SK-N-SH (cell line): Measurements from ENCODE around the gene MARCHF3.

ENCODE experiments used
- CTCF ChIP-seq: fragments of 200-600 bp; sonication (generic); IDR thresholded peaks from 2 replicates; pipeline ENCODE4 v1.6.1; 2017; ENCODE audit warnings: antibody characterized with exemption, mild to moderate bottlenecking, moderate library complexity
- EP300 ChIP-seq, 2 experiments: IDR thresholded peaks; 2 replicates each; pipeline versions ENCODE4 v1.4.0 to v1.6.1; 2012; ENCODE audit warnings: borderline replicate concordance in 1 of 2, low read depth in 1 of 2, low read length in 1 of 2
- EZH2phosphoT487 ChIP-seq: fragments of 200-600 bp; sonication (generic); IDR thresholded peaks from 2 replicates; pipeline ENCODE4 v1.6.1; 2017; ENCODE audit warnings: low read depth, mixed run types, mild to moderate bottlenecking, antibody characterized with exemption, moderate library complexity, borderline replicate concordance
- GATA2 ChIP-seq: sonication (generic); formaldehyde crosslinking; IDR thresholded peaks from 2 replicates; pipeline ENCODE4 v1.5.0; 2020; ENCODE audit warnings: mild to moderate bottlenecking, missing genetic modification reagents
- MXI1 ChIP-seq: IDR thresholded peaks from 2 replicates; pipeline ENCODE4 v1.6.1; 2012; ENCODE audit warnings: mild to moderate bottlenecking, low read depth, low read length, improper control_type of control experiment
- NFIC ChIP-seq: IDR thresholded peaks from 2 replicates; pipeline ENCODE4 v1.4.0; 2012; ENCODE audit warnings: borderline replicate concordance
- POLR2AphosphoS5 ChIP-seq: IDR thresholded peaks from 2 replicates; pipeline ENCODE4 v1.6.1; 2012; ENCODE audit warnings: low read depth, low read length
- TAF1 ChIP-seq: IDR thresholded peaks from 2 replicates; pipeline ENCODE4 v1.6.1; 2012; ENCODE audit warnings: low read depth, mild to moderate bottlenecking, low read length, moderate library complexity, borderline replicate concordance
- YY1 ChIP-seq: IDR thresholded peaks from 2 replicates; pipeline ENCODE4 v1.4.0; 2012; ENCODE audit warnings: low read depth, mild to moderate bottlenecking
- ZBTB33 ChIP-seq: IDR thresholded peaks from 2 replicates; pipeline ENCODE4 v1.4.0; 2012; ENCODE audit warnings: low read depth, borderline replicate concordance

- TF ChIP-seq EP300 (IDR thresholded peaks at IDR 0.05; ENCODE audit: borderline replicate concordance in 1 of 2, low read depth in 1 of 2, low read length in 1 of 2): no peak
- TF ChIP-seq CTCF: no peak
- TF ChIP-seq ZBTB33: no peak
- TF ChIP-seq YY1: no peak
- no peak for TF ChIP-seq EZH2phosphoT487
- no peak for TF ChIP-seq MXI1
- no peak for TF ChIP-seq GATA2 (CRISPR knock-in tag)
- TF ChIP-seq TAF1: no peak
- no peak for TF ChIP-seq NFIC
- TF ChIP-seq POLR2AphosphoS5: no peak
Observed at GRCh38 chr5:126972062-126972895, 58.1 kb downstream of the MARCHF3 start.
